Measurements from ENCODE around the gene DTD1. TPM values are rescaled to one million over a fixed set of nuclear protein-coding genes. Genes with fewer than 3 reads are reported as not detected.

DTD1 gene
- total RNA-seq, 1 donor from 2014 or later = 22.2 TPM

DNA sequence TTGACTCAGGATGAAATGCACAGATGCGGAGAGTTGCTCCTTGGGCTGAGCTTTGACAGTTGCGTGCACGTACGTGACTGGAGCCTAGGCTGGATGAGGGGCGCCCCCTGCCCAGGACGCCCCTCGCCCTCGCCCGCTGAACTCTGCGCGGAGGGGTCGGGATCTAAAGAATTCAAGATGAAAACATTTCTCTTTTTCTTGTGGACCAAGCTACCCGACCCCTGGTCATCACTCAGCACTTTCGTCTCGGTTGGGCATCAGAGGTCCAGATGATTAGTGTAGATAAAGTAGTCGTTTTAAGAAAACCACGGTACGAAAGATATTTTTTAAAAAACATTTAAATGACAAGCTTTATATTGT is 700 bp downstream of the DTD1 start:
- no peak for DNase-seq (ENCODE audit: low spot score)
- peak overlapping the region; percentile 71 for H3K27ac Mint-ChIP-seq (ENCODE audit: unreplicated experiment)
- H3K27me3 Mint-ChIP-seq (ENCODE audit: low read depth) = no peaks in the 10 kb centered on the region
- peak overlapping the region; percentile 81 for H3K4me3 Mint-ChIP-seq (ENCODE audit: unreplicated experiment)
- TF ChIP-seq, protein P1, sequence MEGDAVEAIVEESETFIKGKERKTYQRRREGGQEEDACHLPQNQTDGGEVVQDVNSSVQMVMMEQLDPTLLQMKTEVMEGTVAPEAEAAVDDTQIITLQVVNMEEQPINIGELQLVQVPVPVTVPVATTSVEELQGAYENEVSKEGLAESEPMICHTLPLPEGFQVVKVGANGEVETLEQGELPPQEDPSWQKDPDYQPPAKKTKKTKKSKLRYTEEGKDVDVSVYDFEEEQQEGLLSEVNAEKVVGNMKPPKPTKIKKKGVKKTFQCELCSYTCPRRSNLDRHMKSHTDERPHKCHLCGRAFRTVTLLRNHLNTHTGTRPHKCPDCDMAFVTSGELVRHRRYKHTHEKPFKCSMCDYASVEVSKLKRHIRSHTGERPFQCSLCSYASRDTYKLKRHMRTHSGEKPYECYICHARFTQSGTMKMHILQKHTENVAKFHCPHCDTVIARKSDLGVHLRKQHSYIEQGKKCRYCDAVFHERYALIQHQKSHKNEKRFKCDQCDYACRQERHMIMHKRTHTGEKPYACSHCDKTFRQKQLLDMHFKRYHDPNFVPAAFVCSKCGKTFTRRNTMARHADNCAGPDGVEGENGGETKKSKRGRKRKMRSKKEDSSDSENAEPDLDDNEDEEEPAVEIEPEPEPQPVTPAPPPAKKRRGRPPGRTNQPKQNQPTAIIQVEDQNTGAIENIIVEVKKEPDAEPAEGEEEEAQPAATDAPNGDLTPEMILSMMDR (IDR thresholded peaks at IDR 0.05) = no peak
- H3K36me3 Mint-ChIP-seq (ENCODE audit: low read depth) = peaks cover 4% of the 10 kb centered on the region
- H3K4me1 Mint-ChIP-seq (ENCODE audit: low read depth) = peaks cover 16% of the 10 kb centered on the region
- H3K9me3 Mint-ChIP-seq (ENCODE audit: low read depth) = no peaks in the 10 kb centered on the region

DNA sequence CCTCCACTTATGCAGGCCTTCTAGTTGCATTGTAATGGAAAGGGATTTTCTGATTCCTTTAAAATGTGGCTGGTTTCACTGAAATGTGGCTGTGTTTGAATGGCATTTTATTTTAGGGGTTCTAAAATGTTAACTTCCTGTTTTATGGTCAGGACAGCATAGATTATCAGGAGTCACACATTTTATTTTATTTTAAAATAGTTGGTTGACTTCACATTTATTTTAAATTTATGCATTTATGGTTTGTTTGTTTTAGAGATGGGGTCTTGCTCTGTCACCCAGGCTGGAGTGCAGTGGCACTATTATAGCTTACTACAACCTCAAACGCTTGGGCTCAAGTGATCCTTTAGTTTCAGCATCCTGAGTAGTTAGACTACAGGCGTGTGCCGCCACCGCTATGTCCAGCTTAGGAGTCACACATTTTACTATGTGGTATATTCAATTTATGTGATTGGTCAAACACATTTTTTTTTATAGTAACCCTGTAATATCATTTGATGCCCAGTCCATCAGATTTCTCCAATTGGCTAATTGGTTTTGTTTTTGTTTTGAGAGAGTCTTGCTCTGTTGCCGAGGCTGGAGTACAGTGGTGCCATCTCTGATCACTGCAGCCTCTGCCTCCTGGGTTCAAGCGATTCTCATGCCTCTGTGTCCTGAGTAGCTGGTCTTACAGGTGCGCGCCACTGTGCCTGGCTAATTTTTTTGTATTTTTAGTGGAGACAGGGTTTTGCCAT is 2.3 kb downstream of the DTD1 start:
- H3K4me1 Mint-ChIP-seq (ENCODE audit: low read depth) = peaks cover 15% of the 10 kb centered on the region
- no peak overlapping the region for H3K27ac Mint-ChIP-seq (ENCODE audit: unreplicated experiment)
- no peak for DNase-seq (ENCODE audit: low spot score)
- H3K27me3 Mint-ChIP-seq (ENCODE audit: low read depth) = no peaks in the 10 kb centered on the region
- H3K4me3 Mint-ChIP-seq (ENCODE audit: unreplicated experiment) = no peak overlapping the region
- TF ChIP-seq, protein P1 (IDR thresholded peaks at IDR 0.05) = no peak
- no peaks in the 10 kb centered on the region for H3K9me3 Mint-ChIP-seq (ENCODE audit: low read depth)
- no peaks in the 10 kb centered on the region for H3K36me3 Mint-ChIP-seq (ENCODE audit: low read depth)

DNA sequence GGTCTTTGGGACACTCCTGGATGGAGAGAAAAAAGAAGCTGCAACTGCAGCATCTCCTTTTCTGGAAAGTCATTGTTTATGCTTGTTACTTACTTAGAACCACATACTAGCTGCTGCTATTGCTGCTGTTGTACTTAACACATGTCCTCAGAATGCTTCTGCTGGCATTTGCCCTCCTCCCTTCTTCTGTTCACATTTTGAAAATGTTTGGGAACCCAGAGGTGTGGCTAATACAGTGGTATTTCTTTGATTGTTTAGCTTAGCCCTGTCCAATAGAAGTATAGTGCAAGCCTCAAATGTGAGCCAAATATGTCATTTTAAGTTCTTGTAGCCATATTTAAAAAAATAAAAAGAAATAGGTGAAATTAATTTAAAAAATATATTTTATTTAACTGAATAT is 8.4 kb downstream of the DTD1 start:
- TF ChIP-seq, protein P1 (IDR thresholded peaks at IDR 0.05) = no peak
- Mint-ChIP-seq H3K27me3 (ENCODE audit: low read depth) (no peaks in the 10 kb centered on the region), H3K36me3 (ENCODE audit: low read depth) (peaks cover 16% of the 10 kb centered on the region), H3K27ac (ENCODE audit: unreplicated experiment) (no peak overlapping the region), H3K4me3 (ENCODE audit: unreplicated experiment) (no peak overlapping the region), H3K4me1 (ENCODE audit: low read depth) (no peaks in the 10 kb centered on the region), H3K9me3 (ENCODE audit: low read depth) (peaks cover 5% of the 10 kb centered on the region)
- no peak for DNase-seq (ENCODE audit: low spot score)

DNA sequence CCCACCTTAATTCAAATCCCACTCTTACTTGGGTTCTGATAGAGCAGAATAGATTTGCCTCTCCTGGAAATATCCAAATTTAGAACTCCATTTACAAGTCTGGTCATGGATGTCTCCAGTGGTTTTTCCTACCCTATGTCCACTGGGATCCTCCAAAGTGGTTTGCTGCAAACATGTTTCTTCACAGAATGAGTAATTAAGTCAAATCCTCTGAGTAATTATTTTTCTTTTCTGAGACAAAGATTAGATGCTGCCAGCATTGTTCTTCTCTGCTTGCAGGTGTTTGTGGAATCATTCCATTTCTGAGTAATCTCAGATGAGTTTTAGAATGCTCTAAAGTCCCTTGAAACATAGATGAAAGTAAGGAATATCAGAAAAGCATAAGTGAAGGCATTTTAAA is 21.9 kb downstream of the DTD1 start:
- H3K4me1 Mint-ChIP-seq (ENCODE audit: low read depth) = no peaks in the 10 kb centered on the region
- TF ChIP-seq, protein P1 (IDR thresholded peaks at IDR 0.05) = no peak
- no peak overlapping the region for H3K27ac Mint-ChIP-seq (ENCODE audit: unreplicated experiment)
- no peaks in the 10 kb centered on the region for H3K9me3 Mint-ChIP-seq (ENCODE audit: low read depth)
- H3K36me3 Mint-ChIP-seq (ENCODE audit: low read depth) = peaks cover 8% of the 10 kb centered on the region
- H3K27me3 Mint-ChIP-seq (ENCODE audit: low read depth) = no peaks in the 10 kb centered on the region
- DNase-seq (ENCODE audit: low spot score) = no peak
- H3K4me3 Mint-ChIP-seq (ENCODE audit: unreplicated experiment) = no peak overlapping the region

DNA sequence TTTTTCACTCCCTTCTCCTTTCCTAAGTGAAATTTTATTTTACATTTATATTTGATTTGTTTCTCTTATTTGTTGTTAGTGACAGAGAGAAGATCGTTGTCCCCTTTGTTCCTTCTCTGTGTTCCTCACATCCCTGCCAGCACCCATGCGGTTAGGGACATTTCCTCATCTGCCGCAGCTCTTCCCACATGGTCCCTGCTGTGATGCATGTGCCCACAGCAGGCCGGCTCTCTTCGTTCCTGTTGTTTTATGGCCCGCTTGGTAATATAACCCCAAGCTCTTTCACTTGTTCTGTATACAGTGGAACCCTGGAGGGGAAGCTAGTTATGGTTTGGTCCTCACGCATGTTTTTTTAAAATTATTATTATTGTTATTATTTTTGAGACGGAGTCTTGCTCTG is 23.6 kb downstream of the DTD1 start:
- Mint-ChIP-seq H3K4me1 (ENCODE audit: low read depth) (peaks cover 3% of the 10 kb centered on the region), H3K9me3 (ENCODE audit: low read depth) (no peaks in the 10 kb centered on the region), H3K27me3 (ENCODE audit: low read depth) (no peaks in the 10 kb centered on the region), H3K36me3 (ENCODE audit: low read depth) (peaks cover 8% of the 10 kb centered on the region), H3K4me3 (ENCODE audit: unreplicated experiment) (no peak overlapping the region), H3K27ac (ENCODE audit: unreplicated experiment) (no peak overlapping the region)
- no peak for DNase-seq (ENCODE audit: low spot score)
- TF ChIP-seq, protein P1 (IDR thresholded peaks at IDR 0.05) = no peak

Data from chondrocyte (in vitro differentiated cells).